Breast epithelium (tissue), 3 donors: ENCODE measurements around the gene KIAA1549.

Source experiments
- POLR2A ChIP-seq: fragments of 450-650 bp; IDR thresholded peaks from one replicate; pipeline ENCODE4 v1.6.1; 2016; ENCODE audit warnings: antibody characterized with exemption, mild to moderate bottlenecking, moderate library complexity
- TF ChIP-seq, protein P1 (sequence below), 3 donors: fragments of 450-650 bp; IDR thresholded peaks; one replicate each; pipeline ENCODE4 v1.5.1; 2016 to 2017; ENCODE audit warnings: antibody characterized with exemption in 3 of 3, mild to moderate bottlenecking in 3 of 3, moderate library complexity in 3 of 3

DNA sequence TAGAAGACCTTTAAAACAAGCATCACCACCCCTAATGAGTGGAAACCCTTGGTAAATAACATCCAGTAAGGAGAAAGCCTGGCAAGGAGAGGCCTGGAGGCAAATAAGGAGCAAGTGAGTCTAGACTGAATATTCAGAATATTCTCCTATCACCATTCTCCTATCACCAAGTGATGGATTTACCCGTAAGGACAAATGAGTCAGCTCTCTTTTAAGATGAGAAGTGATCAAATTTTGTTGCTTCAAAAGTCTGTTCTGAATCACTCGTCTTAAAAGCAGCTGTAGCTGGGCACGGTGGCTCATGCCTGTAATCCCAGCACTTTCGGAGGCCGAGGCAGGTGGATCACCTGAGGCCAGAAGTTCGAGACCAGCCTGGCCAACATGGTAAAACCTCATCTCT lies 28.4 kb downstream of the KIAA1549 start:
- TF ChIP-seq, protein P1, sequence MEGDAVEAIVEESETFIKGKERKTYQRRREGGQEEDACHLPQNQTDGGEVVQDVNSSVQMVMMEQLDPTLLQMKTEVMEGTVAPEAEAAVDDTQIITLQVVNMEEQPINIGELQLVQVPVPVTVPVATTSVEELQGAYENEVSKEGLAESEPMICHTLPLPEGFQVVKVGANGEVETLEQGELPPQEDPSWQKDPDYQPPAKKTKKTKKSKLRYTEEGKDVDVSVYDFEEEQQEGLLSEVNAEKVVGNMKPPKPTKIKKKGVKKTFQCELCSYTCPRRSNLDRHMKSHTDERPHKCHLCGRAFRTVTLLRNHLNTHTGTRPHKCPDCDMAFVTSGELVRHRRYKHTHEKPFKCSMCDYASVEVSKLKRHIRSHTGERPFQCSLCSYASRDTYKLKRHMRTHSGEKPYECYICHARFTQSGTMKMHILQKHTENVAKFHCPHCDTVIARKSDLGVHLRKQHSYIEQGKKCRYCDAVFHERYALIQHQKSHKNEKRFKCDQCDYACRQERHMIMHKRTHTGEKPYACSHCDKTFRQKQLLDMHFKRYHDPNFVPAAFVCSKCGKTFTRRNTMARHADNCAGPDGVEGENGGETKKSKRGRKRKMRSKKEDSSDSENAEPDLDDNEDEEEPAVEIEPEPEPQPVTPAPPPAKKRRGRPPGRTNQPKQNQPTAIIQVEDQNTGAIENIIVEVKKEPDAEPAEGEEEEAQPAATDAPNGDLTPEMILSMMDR (IDR thresholded peaks at IDR 0.05): no peak
- TF ChIP-seq POLR2A: no peak
